Right lobe of liver (tissue), 6 donors: Measurements from ENCODE around the gene ADCY3. TPM values are rescaled to one million over a fixed set of nuclear protein-coding genes. Genes with fewer than 3 reads are reported as not detected.

Experiments
- ATAC-seq, 4 donors: fragments of 200-7000 bp; cut with Tn5 transposase; one replicate each; pipeline ENCODE4 v1.9.1; 2020; ENCODE audit warnings: mild to moderate bottlenecking in 4 of 4, moderate library complexity in 4 of 4
- DNase-seq, 3 donors: peaks; one replicate each; pipeline ENCODE4 v3.0.0-alpha.2; 2020
- H3K27ac ChIP-seq, 3 donors: fragments of 200-600 bp; one replicate each; pipeline ENCODE4 v1.8.0; 2022
- H3K27me3 ChIP-seq, 2 donors: fragments of 200-600 bp; one replicate each; pipeline ENCODE4 v1.8.0; 2022
- H3K36me3 ChIP-seq, 4 donors: fragments of 200-600 bp; sonication (generic) in 1 of 4; one replicate each; pipeline versions ENCODE4 v1.5.1 to v1.8.0; 2017 to 2022; ENCODE audit warnings: control low read depth in 1 of 4
- H3K4me1 ChIP-seq, 4 donors: fragments of 200-600 bp; sonication (generic) in 1 of 4; one replicate each; pipeline versions ENCODE4 v1.5.1 to v1.8.0; 2017 to 2022; ENCODE audit warnings: control low read depth in 1 of 4
- H3K4me3 ChIP-seq, 3 donors: fragments of 200-600 bp; one replicate each; pipeline ENCODE4 v1.8.0; 2022
- H3K9me3 ChIP-seq, 4 donors: fragments of 200-600 bp; sonication (generic) in 1 of 4; one replicate each; pipeline versions ENCODE4 v1.5.1 to v1.8.0; 2017 to 2022; ENCODE audit warnings: control low read depth in 1 of 4
- POLR2A ChIP-seq: fragments of 450-650 bp; IDR thresholded peaks from one replicate; pipeline ENCODE4 v1.6.1; 2017; ENCODE audit warnings: antibody characterized with exemption, mild to moderate bottlenecking
- WGBS: methylation state at CpG from one replicate; pipeline ENCODE4 v1.1.6; 2018; ENCODE audit warnings: low coverage, low lambda C conversion rate; ENCODE audit not compliant: insufficient coverage; ENCODE audit errors: missing lambda C conversion rate; 5-methylcytosine and 5-hydroxymethylcytosine counted together
- intact Hi-C, 2 donors: fragments of 100-400 bp; cut with DNase I; formaldehyde crosslinking; loops; one replicate each; pipeline versions ENCODE4 v1.11.2 to v1.14.1; 2022
- total RNA-seq, 6 experiments: library from RNA; depleted of rRNA in 2 of 6; stranded (reverse); fragments of >200 nt in 2 of 6; fragmentation: NEBNext Ultra II Directional in 3 of 6; extraction: Animal tissue kit (Norgen Biotek cat#: 25700) in 3 of 6; gene quantifications; one replicate each; pipeline versions ENCODE4 v1.1.0 to v1.2.4, GENCODE V29; 2016 to 2023
- TF ChIP-seq, protein P1 (sequence below), 4 donors: fragments of 200-600 bp in 3 of 4; fragments of 450-650 bp in 1 of 4; IDR thresholded peaks; one replicate each; pipeline versions ENCODE4 v1.5.1 to v1.8.0; 2016 to 2022; ENCODE audit warnings: antibody characterized with exemption in 4 of 4, mild to moderate bottlenecking in 2 of 4
- donor health status: DM: no; HTN: yes; CAD: no.
- donor health status: DM: no; HTN: no; CAD: no.
- donor health status: DM: no; HTN: no; CAD: no.
- donor health status: DM: no; HTN: yes; CAD: no.
- donor health status: DM: no; HTN: yes; CAD: no.

ADCY3 gene
- total RNA-seq, 6 experiments from 2014 or later: 2.2 to 7.0 (median 5.6) TPM

DNA sequence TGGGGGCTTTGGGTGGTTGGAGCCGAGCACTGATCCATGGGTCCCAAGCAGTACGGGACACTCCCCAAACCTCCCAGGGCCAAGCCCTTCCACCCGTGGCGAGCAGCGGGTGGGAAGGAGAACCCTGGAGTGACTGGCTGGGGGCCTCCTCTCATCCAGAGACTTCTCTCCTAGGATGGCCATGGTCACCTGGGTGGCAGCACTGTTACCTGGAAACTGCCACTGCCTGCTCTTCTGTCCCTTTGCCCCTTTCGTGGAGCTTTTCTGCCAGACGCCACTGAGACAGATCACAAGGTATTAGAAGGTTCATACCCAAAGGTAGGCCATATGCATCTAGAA, 99.9 kb downstream of the ADCY3 start:
- no peak for ATAC-seq
- Histone ChIP-seq H3K9me3 (no peaks in the 10 kb centered on the region), H3K27ac (no peak overlapping the region), H3K36me3 (no peaks in the 10 kb centered on the region), H3K4me1 (peaks cover 0 to 6% (median 0%) of the 10 kb centered on the region in 4 donors), H3K4me3 (no peak overlapping the region), H3K27me3 (no peaks in the 10 kb centered on the region)
- WGBS: 93% methylated on average over 3 of the region's 7 CpGs
- no peak for DNase-seq
- no peak for TF ChIP-seq POLR2A
- TF ChIP-seq, protein P1, sequence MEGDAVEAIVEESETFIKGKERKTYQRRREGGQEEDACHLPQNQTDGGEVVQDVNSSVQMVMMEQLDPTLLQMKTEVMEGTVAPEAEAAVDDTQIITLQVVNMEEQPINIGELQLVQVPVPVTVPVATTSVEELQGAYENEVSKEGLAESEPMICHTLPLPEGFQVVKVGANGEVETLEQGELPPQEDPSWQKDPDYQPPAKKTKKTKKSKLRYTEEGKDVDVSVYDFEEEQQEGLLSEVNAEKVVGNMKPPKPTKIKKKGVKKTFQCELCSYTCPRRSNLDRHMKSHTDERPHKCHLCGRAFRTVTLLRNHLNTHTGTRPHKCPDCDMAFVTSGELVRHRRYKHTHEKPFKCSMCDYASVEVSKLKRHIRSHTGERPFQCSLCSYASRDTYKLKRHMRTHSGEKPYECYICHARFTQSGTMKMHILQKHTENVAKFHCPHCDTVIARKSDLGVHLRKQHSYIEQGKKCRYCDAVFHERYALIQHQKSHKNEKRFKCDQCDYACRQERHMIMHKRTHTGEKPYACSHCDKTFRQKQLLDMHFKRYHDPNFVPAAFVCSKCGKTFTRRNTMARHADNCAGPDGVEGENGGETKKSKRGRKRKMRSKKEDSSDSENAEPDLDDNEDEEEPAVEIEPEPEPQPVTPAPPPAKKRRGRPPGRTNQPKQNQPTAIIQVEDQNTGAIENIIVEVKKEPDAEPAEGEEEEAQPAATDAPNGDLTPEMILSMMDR (IDR thresholded peaks at IDR 0.05): no peak
- intact Hi-C loops: loop anchor here in 1 of 2 donors (10.0 kb wide), 1 partner anchor 415 kb away; no protein-coding TSS in a partner anchor

DNA sequence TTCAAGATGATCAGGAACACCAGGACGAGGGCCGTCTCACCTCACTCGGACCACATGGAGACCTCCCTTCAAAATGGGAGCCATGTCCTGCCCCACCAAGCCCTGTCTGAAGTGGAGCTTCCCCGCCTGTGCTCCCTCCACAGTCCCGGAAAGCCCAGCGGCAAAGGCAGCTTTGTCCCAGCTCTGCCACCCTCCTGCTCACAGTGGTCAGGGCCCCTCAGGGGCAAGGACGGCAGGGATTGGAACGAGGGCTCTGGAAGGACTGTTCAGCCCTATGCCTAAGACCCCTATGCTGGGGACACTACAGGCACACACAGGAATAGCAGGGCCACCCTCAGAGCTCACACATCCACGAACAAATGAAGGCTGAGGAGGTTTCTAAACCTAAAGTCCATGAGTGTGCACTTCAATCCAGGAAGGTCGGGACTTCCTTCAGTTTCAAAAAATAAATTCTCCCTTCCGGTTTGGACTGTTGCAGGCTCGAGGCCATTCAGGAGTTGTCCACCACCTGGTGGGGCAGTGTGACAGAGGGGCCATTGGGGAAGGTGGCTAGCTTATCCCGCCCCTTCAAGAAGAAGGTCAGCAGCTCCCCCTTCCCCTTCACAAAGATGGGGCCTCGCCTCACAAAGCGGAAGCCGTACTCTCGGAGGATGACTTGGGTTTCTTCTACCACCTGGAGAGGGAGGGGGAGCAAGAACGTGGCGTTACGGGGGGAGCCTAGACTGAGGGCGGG, 100.4 kb downstream of the ADCY3 start:
- Histone ChIP-seq H3K9me3 (no peaks in the 10 kb centered on the region), H3K4me1 (peaks cover 0 to 6% (median 0%) of the 10 kb centered on the region in 4 donors), H3K27ac (no peak overlapping the region), H3K4me3 (no peak overlapping the region), H3K27me3 (no peaks in the 10 kb centered on the region), H3K36me3 (no peaks in the 10 kb centered on the region)
- 87% methylated on average over 9 of the region's 21 CpGs for WGBS
- intact Hi-C loops: loop anchor here in 1 of 2 donors (10.0 kb wide), 1 partner anchor 415 kb away; no protein-coding TSS in a partner anchor
- TF ChIP-seq, protein P1 (IDR thresholded peaks at IDR 0.05): no peak
- no peak for TF ChIP-seq POLR2A
- DNase-seq: no peak
- ATAC-seq: no peak

DNA sequence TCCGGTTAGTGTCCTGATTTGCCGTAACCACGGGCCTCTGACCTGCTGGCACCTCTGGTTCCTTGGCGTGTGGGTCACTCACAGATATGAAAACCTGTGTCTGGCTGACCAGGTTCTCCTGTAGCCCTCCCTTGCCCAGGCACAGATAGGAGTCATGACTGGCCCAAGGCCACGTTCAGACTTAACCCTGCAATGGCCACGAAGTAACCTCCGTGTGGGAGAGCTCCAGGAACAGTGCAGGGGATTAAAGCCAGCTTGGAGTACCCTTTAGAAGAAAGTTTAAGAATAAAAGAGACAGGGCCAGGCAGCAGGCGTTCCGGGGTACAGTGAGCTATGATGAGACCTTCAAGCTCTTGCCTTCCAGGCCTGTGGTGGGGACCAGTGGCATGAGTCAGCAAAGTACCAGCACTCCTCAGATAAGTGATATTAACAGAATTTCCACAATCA, 101.3 kb downstream of the ADCY3 start:
- ATAC-seq: peak in 1 of 4 donors; percentile 61
- no peak overlapping the region for H3K27ac ChIP-seq

DNA sequence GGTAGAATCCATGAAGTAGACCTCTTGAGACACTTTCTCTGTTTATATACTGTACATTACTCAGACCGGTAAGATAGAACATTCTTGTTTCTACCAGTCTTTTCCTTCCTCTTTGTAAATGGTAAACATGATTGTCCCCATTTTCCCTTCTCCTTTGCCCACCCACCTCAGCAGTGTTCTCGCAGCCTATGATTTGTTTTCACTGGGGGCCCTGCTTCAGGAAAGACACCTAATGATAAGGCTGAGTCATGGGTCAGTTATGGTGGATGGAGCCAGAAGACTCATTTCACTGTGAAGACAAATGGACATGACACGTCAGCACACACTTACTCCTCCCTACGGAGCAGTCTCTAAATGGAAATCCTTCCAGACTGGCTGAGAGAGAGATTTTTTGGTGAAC, 103.2 kb downstream of the ADCY3 start:
- WGBS: 83% methylated on average over 4 of the region's 4 CpGs
- no peak for ATAC-seq
- intact Hi-C loops: no loop called here

More for the DNA sequence above, 101.3 kb downstream of the ADCY3 start:
- no peak overlapping the region for H3K4me3 ChIP-seq
- intact Hi-C loops: no loop called here
- WGBS: 69% methylated on average over 5 of the region's 9 CpGs
- H3K9me3 ChIP-seq: no peaks in the 10 kb centered on the region
- peaks cover 0 to 6% (median 0%) of the 10 kb centered on the region in 4 donors for H3K4me1 ChIP-seq
- no peak for DNase-seq
- no peaks in the 10 kb centered on the region for H3K27me3 ChIP-seq
- no peaks in the 10 kb centered on the region for H3K36me3 ChIP-seq
- TF ChIP-seq, protein P1 (IDR thresholded peaks at IDR 0.05): no peak
- TF ChIP-seq POLR2A: no peak

More for the DNA sequence above, 103.2 kb downstream of the ADCY3 start:
- H3K36me3 ChIP-seq: no peaks in the 10 kb centered on the region
- no peaks in the 10 kb centered on the region for H3K27me3 ChIP-seq
- DNase-seq: no peak
- H3K9me3 ChIP-seq: no peaks in the 10 kb centered on the region
- peaks cover 0 to 6% (median 0%) of the 10 kb centered on the region in 4 donors for H3K4me1 ChIP-seq
- TF ChIP-seq, protein P1 (IDR thresholded peaks at IDR 0.05): no peak
- no peak for TF ChIP-seq POLR2A
- peak overlapping the region in 1 of 3 donors; percentile 15 for H3K4me3 ChIP-seq
- peak overlapping the region in 1 of 3 donors; percentile 22 for H3K27ac ChIP-seq
